K562 (cell line): ENCODE results near the gene CD300LD. TPM values are rescaled to one million over a fixed set of nuclear protein-coding genes. Genes with fewer than 3 reads are reported as not detected.

Experiments used
- HDAC1 ChIP-seq, 2 experiments: fragments of 450-650 bp; IDR thresholded peaks; 2 replicates each; pipeline ENCODE4 v1.6.1; 2016 to 2017; ENCODE audit warnings: inconsistent platforms in 1 of 2, mild to moderate bottlenecking in 1 of 2, moderate library complexity in 1 of 2
- HDGF ChIP-seq: fragments of 450-650 bp; IDR thresholded peaks from 2 replicates; pipeline ENCODE4 v1.6.1; 2016
- KLF16 ChIP-seq: IDR thresholded peaks from 2 replicates; pipeline ENCODE4 v1.6.1; 2016; ENCODE audit warnings: antibody characterized with exemption
- POLR2H ChIP-seq: IDR thresholded peaks from 2 replicates; pipeline ENCODE4 v1.6.1; 2016; ENCODE audit warnings: missing genetic modification characterization, low read depth, mild to moderate bottlenecking, control low read depth, missing compliant biosample characterization, moderate library complexity
- RAD21 ChIP-seq, 2 experiments: fragments of 250-450 bp in 1 of 2; fragments of 450-650 bp in 1 of 2; sonication (Bioruptor Pico) in 1 of 2; formaldehyde crosslinking in 1 of 2; IDR thresholded peaks in 1 of 2; conservative IDR thresholded peaks in 1 of 2; 2 replicates each; pipeline versions ENCODE4 v1.4.0 to v1.8.0; 2020 to 2022; ENCODE audit warnings: mild to moderate bottlenecking in 2 of 2, moderate library complexity in 1 of 2
- SMARCB1 ChIP-seq: IDR thresholded peaks from 2 replicates; pipeline ENCODE4 v1.6.1; 2011; ENCODE audit warnings: improper control_type of control experiment, low read depth; ENCODE audit not compliant: insufficient read length
- ZNF316 ChIP-seq: fragments of 450-650 bp; IDR thresholded peaks from 2 replicates; pipeline ENCODE4 v1.6.1; 2016
- polyA plus RNA-seq, 8 experiments: library from polyadenylated mRNA; depleted of rRNA in 4 of 8; stranded (reverse) in 5 of 8; unstranded in 3 of 8; fragments of >200 nt; fragmentation: Nextera tagmentation in 2 of 8; fragmentation: Illumina TruSeq in 1 of 8; extraction: Ambion mirVana in 2 of 8; extraction: Trizol in 1 of 8; gene quantifications; 2 replicates each; pipeline versions ENCODE4 v1.2.1 to v1.2.3, GENCODE V29; 2011 to 2014; ENCODE audit warnings: inconsistent platforms in 1 of 8, missing spikeins in 1 of 8
- total RNA-seq, 7 experiments: library from RNA; depleted of rRNA in 6 of 7; stranded (reverse); fragments of >200 nt in 6 of 7; fragmentation: Illumina TruSeq in 2 of 7; extraction: Trizol in 2 of 7; gene quantifications; 2 replicates each; pipeline versions ENCODE4 v1.2.1 to v1.2.3, GENCODE V29; 2011 to 2021; ENCODE audit warnings: low replicate concordance in 1 of 7
- TF ChIP-seq, protein P1 (sequence below): fragments of 200-800 bp; sonication (Bioruptor generic); IDR thresholded peaks from 2 replicates; pipeline ENCODE4 v1.6.1; 2017; ENCODE audit warnings: missing genetic modification characterization, missing compliant biosample characterization
- TF ChIP-seq, protein P2 (sequence below): fragments of 450-650 bp; IDR thresholded peaks from 2 replicates; pipeline ENCODE4 v1.6.1; 2016; ENCODE audit warnings: low read depth, mild to moderate bottlenecking, moderate library complexity
- TF ChIP-seq, protein P3 (sequence below): fragments of 250-450 bp; sonication (Bioruptor Pico); IDR thresholded peaks from 2 replicates; pipeline ENCODE4 v1.4.0; 2020; ENCODE audit warnings: borderline replicate concordance
- TF ChIP-seq, protein P4 (sequence below), 2 experiments: fragments of 450-650 bp; IDR thresholded peaks; 2 replicates each; pipeline ENCODE4 v1.6.1; 2016; ENCODE audit warnings: mild to moderate bottlenecking in 2 of 2, borderline replicate concordance in 1 of 2, low read depth in 1 of 2, moderate library complexity in 1 of 2
- TF ChIP-seq, protein P5 (sequence below): fragments of 250-450 bp; sonication (Bioruptor Pico); IDR thresholded peaks from 2 replicates; pipeline ENCODE4 v1.5.0; 2022; ENCODE audit warnings: mild to moderate bottlenecking

CD300LD gene
- total and polyA plus RNA-seq, 9 of the 15 experiments (the other 6 are each of a cell fraction or from before 2014, with no cell fraction given), result not detected

DNA sequence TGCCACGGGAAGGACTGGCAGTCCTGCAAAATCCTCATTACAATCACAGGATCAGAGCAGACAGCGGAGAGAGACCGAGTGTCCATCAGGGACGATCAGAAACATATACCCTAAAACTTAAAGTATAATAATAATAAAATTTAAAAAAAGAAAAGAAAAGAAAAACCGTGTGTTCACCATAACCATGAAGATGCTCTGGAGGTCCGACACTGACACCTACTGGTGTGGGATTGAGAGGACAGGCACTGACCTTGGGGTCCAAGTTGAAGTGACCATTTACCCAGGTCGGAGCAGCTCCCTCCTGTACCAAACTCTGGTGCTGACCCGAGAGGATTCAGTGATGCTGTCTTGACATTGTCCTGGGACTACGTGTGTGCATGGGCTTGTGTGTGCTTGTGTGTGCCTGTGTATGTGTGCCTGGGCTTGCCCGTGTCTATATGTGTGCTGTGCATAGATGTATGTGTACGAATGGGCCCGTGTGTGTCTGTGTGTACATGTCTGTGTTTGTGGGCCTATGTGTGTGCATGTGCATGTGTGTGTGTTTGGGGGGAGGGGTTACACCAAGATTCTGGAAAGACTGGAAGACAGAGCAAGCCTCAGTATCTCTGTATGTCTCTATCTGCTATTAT is 10.0 kb upstream of the CD300LD start (continued):
- TF ChIP-seq, protein P1, sequence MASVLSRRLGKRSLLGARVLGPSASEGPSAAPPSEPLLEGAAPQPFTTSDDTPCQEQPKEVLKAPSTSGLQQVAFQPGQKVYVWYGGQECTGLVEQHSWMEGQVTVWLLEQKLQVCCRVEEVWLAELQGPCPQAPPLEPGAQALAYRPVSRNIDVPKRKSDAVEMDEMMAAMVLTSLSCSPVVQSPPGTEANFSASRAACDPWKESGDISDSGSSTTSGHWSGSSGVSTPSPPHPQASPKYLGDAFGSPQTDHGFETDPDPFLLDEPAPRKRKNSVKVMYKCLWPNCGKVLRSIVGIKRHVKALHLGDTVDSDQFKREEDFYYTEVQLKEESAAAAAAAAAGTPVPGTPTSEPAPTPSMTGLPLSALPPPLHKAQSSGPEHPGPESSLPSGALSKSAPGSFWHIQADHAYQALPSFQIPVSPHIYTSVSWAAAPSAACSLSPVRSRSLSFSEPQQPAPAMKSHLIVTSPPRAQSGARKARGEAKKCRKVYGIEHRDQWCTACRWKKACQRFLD (CRISPR knock-in tag), result no peak
- TF ChIP-seq HDGF (no peak), SMARCB1 (no peak), KLF16 (no peak), POLR2H (tag) (no peak), ZNF316 (no peak), RAD21 (CRISPR knock-in tag; conservative IDR thresholded peaks at IDR 0.05 in 1 of 2, IDR thresholded peaks at IDR 0.05 in 1 of 2) (peak; percentile 76 to 80), HDAC1 (IDR thresholded peaks at IDR 0.05) (no peak)
- TF ChIP-seq, protein P2, sequence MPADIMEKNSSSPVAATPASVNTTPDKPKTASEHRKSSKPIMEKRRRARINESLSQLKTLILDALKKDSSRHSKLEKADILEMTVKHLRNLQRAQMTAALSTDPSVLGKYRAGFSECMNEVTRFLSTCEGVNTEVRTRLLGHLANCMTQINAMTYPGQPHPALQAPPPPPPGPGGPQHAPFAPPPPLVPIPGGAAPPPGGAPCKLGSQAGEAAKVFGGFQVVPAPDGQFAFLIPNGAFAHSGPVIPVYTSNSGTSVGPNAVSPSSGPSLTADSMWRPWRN, result no peak
- TF ChIP-seq, protein P3, sequence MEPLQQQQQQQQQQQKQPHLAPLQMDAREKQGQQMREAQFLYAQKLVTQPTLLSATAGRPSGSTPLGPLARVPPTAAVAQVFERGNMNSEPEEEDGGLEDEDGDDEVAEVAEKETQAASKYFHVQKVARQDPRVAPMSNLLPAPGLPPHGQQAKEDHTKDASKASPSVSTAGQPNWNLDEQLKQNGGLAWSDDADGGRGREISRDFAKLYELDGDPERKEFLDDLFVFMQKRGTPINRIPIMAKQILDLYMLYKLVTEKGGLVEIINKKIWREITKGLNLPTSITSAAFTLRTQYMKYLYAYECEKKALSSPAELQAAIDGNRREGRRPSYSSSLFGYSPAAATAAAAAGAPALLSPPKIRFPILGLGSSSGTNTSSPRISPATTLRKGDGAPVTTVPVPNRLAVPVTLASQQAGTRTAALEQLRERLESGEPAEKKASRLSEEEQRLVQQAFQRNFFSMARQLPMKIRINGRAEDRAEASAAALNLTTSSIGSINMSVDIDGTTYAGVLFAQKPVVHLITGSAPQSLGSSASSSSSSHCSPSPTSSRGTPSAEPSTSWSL, result no peak
- TF ChIP-seq, protein P4, sequence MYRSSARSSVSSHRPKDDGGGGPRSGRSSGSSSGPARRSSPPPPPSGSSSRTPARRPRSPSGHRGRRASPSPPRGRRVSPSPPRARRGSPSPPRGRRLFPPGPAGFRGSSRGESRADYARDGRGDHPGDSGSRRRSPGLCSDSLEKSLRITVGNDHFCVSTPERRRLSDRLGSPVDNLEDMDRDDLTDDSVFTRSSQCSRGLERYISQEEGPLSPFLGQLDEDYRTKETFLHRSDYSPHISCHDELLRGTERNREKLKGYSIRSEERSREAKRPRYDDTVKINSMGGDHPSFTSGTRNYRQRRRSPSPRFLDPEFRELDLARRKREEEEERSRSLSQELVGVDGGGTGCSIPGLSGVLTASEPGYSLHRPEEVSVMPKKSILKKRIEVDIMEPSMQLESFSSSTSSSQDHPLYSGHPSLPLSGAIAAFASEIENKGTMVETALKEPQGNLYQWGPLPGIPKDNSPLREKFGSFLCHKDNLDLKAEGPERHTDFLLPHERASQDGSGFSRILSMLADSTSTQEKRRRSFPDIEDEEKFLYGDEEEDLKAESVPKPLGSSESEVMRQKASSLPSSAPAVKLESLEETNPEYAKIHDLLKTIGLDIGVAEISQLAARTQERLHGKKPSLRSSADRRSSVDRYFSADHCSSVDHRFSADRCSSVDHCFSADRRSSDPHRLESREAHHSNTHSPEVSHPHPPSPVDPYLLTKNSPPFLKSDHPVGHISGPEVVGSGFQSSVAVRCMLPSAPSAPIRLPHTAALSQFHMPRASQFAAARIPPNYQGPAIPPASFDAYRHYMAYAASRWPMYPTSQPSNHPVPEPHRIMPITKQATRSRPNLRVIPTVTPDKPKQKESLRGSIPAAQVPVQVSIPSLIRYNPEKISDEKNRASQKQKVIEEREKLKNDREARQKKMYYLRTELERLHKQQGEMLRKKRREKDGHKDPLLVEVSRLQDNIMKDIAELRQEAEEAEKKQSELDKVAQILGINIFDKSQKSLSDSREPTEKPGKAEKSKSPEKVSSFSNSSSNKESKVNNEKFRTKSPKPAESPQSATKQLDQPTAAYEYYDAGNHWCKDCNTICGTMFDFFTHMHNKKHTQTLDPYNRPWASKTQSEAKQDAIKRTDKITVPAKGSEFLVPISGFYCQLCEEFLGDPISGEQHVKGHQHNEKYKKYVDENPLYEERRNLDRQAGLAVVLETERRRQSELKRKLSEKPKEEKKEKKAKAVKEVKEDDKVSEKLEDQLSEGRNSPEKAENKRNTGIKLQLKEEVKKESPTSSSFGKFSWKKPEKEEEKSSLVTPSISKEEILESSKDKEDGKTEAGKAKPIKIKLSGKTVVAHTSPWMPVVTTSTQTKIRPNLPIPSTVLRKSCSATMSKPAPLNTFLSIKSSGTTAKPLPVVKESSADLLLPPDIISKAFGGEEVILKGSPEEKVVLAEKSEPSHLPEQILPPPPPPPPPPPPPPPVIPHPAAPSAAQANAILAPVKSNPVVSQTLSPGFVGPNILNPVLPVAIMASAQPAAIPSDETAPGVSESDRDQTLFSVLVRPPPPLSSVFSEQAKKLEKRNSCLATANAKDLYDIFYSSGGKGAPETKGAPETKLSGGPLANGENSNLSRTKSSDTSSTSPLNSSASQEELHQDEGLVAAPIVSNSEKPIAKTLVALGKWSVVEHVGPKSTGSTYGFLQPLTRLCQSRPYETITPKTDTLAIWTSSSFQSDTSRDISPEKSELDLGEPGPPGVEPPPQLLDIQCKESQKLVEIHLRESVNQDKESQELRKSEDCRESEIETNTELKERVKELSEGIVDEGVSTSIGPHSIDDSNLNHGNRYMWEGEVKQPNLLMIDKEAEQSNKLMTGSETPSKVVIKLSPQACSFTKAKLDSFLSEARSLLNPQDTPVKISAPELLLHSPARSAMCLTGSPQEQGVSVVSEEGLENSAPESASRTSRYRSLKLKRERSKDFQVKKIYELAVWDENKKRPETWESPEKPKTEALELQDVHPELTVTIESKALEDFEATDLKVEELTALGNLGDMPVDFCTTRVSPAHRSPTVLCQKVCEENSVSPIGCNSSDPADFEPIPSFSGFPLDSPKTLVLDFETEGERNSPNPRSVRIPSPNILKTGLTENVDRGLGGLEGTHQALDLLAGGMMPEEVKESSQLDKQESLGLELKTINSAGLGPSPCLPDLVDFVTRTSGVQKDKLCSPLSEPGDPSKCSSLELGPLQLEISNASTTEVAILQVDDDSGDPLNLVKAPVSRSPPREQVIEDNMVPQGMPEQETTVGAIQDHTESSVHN (IDR thresholded peaks at IDR 0.05; ENCODE audit: borderline replicate concordance in 1 of 2, low read depth in 1 of 2), result no peak
- TF ChIP-seq, protein P5, sequence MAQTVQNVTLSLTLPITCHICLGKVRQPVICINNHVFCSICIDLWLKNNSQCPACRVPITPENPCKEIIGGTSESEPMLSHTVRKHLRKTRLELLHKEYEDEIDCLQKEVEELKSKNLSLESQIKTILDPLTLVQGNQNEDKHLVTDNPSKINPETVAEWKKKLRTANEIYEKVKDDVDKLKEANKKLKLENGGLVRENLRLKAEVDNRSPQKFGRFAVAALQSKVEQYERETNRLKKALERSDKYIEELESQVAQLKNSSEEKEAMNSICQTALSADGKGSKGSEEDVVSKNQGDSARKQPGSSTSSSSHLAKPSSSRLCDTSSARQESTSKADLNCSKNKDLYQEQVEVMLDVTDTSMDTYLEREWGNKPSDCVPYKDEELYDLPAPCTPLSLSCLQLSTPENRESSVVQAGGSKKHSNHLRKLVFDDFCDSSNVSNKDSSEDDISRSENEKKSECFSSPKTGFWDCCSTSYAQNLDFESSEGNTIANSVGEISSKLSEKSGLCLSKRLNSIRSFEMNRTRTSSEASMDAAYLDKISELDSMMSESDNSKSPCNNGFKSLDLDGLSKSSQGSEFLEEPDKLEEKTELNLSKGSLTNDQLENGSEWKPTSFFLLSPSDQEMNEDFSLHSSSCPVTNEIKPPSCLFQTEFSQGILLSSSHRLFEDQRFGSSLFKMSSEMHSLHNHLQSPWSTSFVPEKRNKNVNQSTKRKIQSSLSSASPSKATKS (CRISPR knock-in tag), result no peak
